ENCODE data around the gene KCNMA1.

KCNMA1 gene

DNA sequence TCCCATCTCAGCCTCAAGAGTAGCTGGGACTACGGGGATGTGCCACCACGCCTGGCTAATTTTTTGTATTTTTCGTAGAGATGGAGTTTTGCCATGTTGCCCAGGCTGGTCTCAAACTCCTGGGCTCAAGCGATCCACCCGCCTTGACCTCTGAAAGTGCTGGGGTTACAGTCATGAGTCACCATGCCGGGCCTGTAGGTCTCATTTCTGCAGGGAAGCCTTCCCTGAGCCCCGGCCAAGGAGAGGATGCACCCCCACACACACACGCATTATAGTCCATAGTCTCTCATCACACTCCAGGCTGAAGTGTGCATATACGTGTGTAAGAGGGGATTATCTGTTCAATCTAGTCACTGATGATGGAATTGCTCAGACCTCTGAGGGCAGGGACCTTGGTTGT is 29.3 kb downstream of the KCNMA1 start:
- TF ChIP-seq, protein P1, sequence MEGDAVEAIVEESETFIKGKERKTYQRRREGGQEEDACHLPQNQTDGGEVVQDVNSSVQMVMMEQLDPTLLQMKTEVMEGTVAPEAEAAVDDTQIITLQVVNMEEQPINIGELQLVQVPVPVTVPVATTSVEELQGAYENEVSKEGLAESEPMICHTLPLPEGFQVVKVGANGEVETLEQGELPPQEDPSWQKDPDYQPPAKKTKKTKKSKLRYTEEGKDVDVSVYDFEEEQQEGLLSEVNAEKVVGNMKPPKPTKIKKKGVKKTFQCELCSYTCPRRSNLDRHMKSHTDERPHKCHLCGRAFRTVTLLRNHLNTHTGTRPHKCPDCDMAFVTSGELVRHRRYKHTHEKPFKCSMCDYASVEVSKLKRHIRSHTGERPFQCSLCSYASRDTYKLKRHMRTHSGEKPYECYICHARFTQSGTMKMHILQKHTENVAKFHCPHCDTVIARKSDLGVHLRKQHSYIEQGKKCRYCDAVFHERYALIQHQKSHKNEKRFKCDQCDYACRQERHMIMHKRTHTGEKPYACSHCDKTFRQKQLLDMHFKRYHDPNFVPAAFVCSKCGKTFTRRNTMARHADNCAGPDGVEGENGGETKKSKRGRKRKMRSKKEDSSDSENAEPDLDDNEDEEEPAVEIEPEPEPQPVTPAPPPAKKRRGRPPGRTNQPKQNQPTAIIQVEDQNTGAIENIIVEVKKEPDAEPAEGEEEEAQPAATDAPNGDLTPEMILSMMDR (IDR thresholded peaks at IDR 0.05; ENCODE audit: control insufficient read depth, insufficient read depth, low read depth, low read length, missing control alignments): no peak
- DNase-seq (ENCODE audit: low read depth): no peak

DNA sequence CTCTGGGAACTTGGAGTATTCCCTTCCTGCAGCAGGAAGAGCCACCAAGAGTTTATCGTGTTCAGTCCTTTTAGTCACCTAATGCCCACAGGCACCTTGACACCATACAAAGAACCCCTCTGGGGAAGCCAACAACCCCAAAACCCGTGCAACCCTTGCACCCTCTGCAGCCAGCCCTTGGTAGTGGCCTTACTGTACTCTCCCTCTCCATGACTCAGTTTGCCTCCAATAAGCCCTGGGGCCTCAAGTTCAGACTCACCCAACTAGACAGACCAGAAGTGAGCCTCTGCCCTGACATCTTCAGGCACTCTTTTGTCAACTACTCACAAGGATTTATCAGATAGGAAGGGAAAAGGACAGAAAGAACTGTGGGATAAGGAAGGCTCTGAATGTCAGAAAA is 30.9 kb downstream of the KCNMA1 start:
- H3K4me3 ChIP-seq (ENCODE audit: control insufficient read depth, low read depth, low read length): no peak overlapping the region
- no peak for DNase-seq (ENCODE audit: low read depth)
- TF ChIP-seq, protein P1 (IDR thresholded peaks at IDR 0.05; ENCODE audit: control insufficient read depth, insufficient read depth, low read depth, low read length, missing control alignments): peak; percentile 33

More for the DNA sequence above, 29.3 kb downstream of the KCNMA1 start:
- H3K4me3 ChIP-seq (ENCODE audit: control insufficient read depth, low read depth, low read length): no peak overlapping the region

DNA sequence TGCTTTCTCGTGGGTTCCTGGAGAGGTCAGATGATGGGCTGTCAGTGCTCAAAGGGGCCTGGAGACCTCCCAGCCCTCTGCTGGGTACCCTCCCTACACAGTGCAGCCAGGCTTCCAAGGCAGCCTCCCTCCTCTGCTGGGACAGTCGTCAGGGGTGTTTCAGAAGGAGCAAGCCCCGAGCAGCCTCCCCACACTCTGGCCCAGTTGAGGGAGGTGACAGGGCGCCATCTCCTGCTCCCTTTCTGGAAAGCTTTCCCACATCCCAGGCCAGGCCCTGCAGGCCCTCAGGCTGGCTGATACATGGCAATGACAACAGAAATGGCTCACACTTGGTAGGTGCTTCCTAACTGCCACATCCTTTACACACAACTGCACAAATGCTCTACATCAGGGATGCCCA is 32.1 kb downstream of the KCNMA1 start:
- H3K4me3 ChIP-seq (ENCODE audit: control insufficient read depth, low read depth, low read length): no peak overlapping the region
- no peak for DNase-seq (ENCODE audit: low read depth)
- TF ChIP-seq, protein P1 (IDR thresholded peaks at IDR 0.05; ENCODE audit: control insufficient read depth, insufficient read depth, low read depth, low read length, missing control alignments): peak; percentile 42

DNA sequence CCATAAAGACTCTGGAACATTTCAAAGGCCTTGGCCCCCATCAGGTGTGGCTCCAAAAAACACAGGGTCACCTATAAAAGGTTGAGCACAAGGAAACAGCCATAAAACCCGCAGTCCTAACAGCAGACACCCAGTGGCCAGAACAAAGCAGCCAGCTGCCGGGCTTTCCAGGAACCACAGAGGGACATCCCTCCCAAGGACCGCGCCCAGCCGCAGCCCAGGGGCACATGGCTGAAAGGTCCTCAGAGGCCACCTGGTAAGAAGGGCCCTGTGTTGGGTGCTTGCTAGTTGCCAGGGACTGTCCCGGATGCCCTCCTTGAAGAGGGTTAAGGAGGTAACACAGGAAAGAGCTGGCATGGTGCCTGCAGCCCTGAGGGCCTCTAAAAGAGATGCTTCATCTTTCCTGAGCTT is 32.7 kb downstream of the KCNMA1 start:
- DNase-seq (ENCODE audit: low read depth): no peak
- no peak overlapping the region for H3K4me3 ChIP-seq (ENCODE audit: control insufficient read depth, low read depth, low read length)
- TF ChIP-seq, protein P1 (IDR thresholded peaks at IDR 0.05; ENCODE audit: control insufficient read depth, insufficient read depth, low read depth, low read length, missing control alignments): no peak

DNA sequence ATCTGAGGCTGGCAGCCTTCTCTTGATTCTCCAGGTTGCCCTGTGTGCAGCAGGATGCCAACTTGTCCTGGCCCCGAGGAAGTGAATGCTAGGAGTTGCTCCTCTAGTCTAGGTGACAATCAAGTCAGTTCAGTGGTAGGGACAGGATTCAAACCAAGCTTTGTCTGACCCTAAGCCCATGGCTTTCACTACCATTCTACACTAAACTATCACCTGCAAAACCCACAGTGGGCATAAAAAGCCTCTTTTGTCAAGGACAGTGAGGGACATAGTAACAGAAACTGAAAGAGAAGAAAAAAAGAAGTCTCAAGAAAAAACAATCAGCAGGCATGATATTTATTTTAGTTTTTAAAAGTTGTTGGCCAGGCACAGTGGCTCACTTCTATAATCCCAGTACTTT is 33.5 kb downstream of the KCNMA1 start:
- H3K4me3 ChIP-seq (ENCODE audit: control insufficient read depth, low read depth, low read length): no peak overlapping the region
- TF ChIP-seq, protein P1 (IDR thresholded peaks at IDR 0.05; ENCODE audit: control insufficient read depth, insufficient read depth, low read depth, low read length, missing control alignments): no peak
- no peak for DNase-seq (ENCODE audit: low read depth)

DNA sequence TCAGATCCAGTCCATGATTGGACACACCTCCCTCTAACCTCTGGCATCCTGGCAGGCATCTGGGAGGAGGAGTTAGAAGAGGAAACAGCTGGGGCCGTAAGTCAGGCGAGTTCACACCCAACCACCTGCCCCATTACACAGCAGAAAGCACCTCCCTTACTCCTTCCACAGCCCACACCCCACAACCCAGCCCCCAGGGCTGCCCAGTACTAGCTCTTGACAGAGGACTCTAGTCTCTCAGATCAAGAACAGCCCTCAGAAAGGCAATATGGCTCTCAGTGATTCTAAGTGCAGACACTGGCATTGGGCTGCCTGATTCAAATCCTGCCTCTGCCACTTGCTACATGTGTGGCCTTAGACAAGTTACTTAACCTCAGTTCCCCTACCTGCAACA is 34.1 kb downstream of the KCNMA1 start:
- no peak for DNase-seq (ENCODE audit: low read depth)
- TF ChIP-seq, protein P1 (IDR thresholded peaks at IDR 0.05; ENCODE audit: control insufficient read depth, insufficient read depth, low read depth, low read length, missing control alignments): no peak
- no peak overlapping the region for H3K4me3 ChIP-seq (ENCODE audit: control insufficient read depth, low read depth, low read length)
